GM21381 (cell line): ENCODE measurements around the gene SNTA1.
"Not testable (repeated sequence)": the region's sequence is repeated elsewhere in the genome, so short reads cannot be mapped to it uniquely, and the experiment has no call there.

Source experiments
- ATAC-seq: cut with Tn5 transposase; IDR thresholded peaks from one replicate; pipeline ENCODE4 v1.9.1; 2021; ENCODE audit warnings: mild to moderate bottlenecking, moderate library complexity; ENCODE audit not compliant: unreplicated experiment

The SNTA1 gene

GRCh38 chr20:33443512-33444239 lies at the start of gene SNTA1:
TSS of gene SNTA1 (minus strand) at chr20:33443763. CDS start at chr20:33443620, 143 bp downstream.
- ATAC-seq, result peak; percentile 87

- no peak for ATAC-seq
Measured at GRCh38 chr20:33490934-33491656, 47.5 kb upstream of the SNTA1 start.

- ATAC-seq, result peak; percentile 46
Measured at GRCh38 chr20:33490023-33490933, 46.7 kb upstream of the SNTA1 start, which contains the start of gene CBFA2T2. TSS of gene CBFA2T2 (plus strand) at chr20:33490096. CDS start at chr20:33490268, 172 bp downstream.

- ATAC-seq, result peak; percentile 92
Measured at GRCh38 chr20:33489495-33490022, 46.0 kb upstream of the SNTA1 start.

- not testable (repeated sequence) for ATAC-seq
Measured at GRCh38 chr20:33488661-33489494, 45.3 kb upstream of the SNTA1 start.

GRCh38 chr20:33488201-33488600 lies 44.6 kb upstream of the SNTA1 start:
- no peak for ATAC-seq

- not testable (repeated sequence) for ATAC-seq
Measured at GRCh38 chr20:33483186-33483585, 39.6 kb upstream of the SNTA1 start.

GRCh38 chr20:33482581-33482980 lies 39.0 kb upstream of the SNTA1 start:
- ATAC-seq, result no peak

- no peak for ATAC-seq
Measured at GRCh38 chr20:33481431-33481941, 37.9 kb upstream of the SNTA1 start.

- ATAC-seq, result no peak
Measured at GRCh38 chr20:33480048-33480447, 36.5 kb upstream of the SNTA1 start.

- no peak for ATAC-seq
Measured at GRCh38 chr20:33477386-33478234, 34.0 kb upstream of the SNTA1 start.

GRCh38 chr20:33475381-33476152 lies 32.0 kb upstream of the SNTA1 start:
- ATAC-seq, result no peak

- ATAC-seq, result no peak
Measured at GRCh38 chr20:33474963-33475362, 31.4 kb upstream of the SNTA1 start.

- ATAC-seq, result no peak
Measured at GRCh38 chr20:33474097-33474873, 30.7 kb upstream of the SNTA1 start.

GRCh38 chr20:33472868-33473435 lies 29.4 kb upstream of the SNTA1 start:
- no peak for ATAC-seq

- ATAC-seq, result no peak
Measured at GRCh38 chr20:33470866-33471265, 27.3 kb upstream of the SNTA1 start.

- no peak for ATAC-seq
Measured at GRCh38 chr20:33470457-33470856, 26.9 kb upstream of the SNTA1 start.
